ENCODE measurements around the gene KIFC1. TPM values are rescaled to one million over a fixed set of nuclear protein-coding genes. Genes with fewer than 3 reads are reported as not detected.

The KIFC1 gene
- total and polyA plus RNA-seq, 9 of the 15 experiments (the other 6 are each of a cell fraction or from before 2014, with no cell fraction given) = 1.3 to 95.2 (median 76.9) TPM

GRCh38 chr6:33419580-33420490, 28.2 kb downstream of the KIFC1 start, which contains the start of gene SYNGAP1 (continued):
- TF ChIP-seq, protein P1, sequence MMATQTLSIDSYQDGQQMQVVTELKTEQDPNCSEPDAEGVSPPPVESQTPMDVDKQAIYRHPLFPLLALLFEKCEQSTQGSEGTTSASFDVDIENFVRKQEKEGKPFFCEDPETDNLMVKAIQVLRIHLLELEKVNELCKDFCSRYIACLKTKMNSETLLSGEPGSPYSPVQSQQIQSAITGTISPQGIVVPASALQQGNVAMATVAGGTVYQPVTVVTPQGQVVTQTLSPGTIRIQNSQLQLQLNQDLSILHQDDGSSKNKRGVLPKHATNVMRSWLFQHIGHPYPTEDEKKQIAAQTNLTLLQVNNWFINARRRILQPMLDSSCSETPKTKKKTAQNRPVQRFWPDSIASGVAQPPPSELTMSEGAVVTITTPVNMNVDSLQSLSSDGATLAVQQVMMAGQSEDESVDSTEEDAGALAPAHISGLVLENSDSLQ (IDR thresholded peaks at IDR 0.05) = no peak
- TF ChIP-seq, protein P2, sequence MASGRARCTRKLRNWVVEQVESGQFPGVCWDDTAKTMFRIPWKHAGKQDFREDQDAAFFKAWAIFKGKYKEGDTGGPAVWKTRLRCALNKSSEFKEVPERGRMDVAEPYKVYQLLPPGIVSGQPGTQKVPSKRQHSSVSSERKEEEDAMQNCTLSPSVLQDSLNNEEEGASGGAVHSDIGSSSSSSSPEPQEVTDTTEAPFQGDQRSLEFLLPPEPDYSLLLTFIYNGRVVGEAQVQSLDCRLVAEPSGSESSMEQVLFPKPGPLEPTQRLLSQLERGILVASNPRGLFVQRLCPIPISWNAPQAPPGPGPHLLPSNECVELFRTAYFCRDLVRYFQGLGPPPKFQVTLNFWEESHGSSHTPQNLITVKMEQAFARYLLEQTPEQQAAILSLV (tag; IDR thresholded peaks at IDR 0.05) = no peak
- no peak for TF ChIP-seq CREB3 (tag; conservative IDR thresholded peaks at IDR 0.05; ENCODE audit: low read depth)
- TF ChIP-seq CXXC5 (CRISPR knock-in tag; IDR thresholded peaks at IDR 0.05) = peak; percentile 33; the same call in 1 of the 2 replicates
- no peak for TF ChIP-seq NR2C1 (IDR thresholded peaks at IDR 0.05)
- no peak for TF ChIP-seq NR2C1 (tag; IDR thresholded peaks at IDR 0.05)
- TF ChIP-seq POLR2AphosphoS5 (IDR thresholded peaks at IDR 0.05; ENCODE audit: control insufficient read depth, insufficient read depth, low read depth, low read length) = no peak
- TF ChIP-seq TRIM24 (IDR thresholded peaks at IDR 0.05) = no peak
- TF ChIP-seq, protein P3, sequence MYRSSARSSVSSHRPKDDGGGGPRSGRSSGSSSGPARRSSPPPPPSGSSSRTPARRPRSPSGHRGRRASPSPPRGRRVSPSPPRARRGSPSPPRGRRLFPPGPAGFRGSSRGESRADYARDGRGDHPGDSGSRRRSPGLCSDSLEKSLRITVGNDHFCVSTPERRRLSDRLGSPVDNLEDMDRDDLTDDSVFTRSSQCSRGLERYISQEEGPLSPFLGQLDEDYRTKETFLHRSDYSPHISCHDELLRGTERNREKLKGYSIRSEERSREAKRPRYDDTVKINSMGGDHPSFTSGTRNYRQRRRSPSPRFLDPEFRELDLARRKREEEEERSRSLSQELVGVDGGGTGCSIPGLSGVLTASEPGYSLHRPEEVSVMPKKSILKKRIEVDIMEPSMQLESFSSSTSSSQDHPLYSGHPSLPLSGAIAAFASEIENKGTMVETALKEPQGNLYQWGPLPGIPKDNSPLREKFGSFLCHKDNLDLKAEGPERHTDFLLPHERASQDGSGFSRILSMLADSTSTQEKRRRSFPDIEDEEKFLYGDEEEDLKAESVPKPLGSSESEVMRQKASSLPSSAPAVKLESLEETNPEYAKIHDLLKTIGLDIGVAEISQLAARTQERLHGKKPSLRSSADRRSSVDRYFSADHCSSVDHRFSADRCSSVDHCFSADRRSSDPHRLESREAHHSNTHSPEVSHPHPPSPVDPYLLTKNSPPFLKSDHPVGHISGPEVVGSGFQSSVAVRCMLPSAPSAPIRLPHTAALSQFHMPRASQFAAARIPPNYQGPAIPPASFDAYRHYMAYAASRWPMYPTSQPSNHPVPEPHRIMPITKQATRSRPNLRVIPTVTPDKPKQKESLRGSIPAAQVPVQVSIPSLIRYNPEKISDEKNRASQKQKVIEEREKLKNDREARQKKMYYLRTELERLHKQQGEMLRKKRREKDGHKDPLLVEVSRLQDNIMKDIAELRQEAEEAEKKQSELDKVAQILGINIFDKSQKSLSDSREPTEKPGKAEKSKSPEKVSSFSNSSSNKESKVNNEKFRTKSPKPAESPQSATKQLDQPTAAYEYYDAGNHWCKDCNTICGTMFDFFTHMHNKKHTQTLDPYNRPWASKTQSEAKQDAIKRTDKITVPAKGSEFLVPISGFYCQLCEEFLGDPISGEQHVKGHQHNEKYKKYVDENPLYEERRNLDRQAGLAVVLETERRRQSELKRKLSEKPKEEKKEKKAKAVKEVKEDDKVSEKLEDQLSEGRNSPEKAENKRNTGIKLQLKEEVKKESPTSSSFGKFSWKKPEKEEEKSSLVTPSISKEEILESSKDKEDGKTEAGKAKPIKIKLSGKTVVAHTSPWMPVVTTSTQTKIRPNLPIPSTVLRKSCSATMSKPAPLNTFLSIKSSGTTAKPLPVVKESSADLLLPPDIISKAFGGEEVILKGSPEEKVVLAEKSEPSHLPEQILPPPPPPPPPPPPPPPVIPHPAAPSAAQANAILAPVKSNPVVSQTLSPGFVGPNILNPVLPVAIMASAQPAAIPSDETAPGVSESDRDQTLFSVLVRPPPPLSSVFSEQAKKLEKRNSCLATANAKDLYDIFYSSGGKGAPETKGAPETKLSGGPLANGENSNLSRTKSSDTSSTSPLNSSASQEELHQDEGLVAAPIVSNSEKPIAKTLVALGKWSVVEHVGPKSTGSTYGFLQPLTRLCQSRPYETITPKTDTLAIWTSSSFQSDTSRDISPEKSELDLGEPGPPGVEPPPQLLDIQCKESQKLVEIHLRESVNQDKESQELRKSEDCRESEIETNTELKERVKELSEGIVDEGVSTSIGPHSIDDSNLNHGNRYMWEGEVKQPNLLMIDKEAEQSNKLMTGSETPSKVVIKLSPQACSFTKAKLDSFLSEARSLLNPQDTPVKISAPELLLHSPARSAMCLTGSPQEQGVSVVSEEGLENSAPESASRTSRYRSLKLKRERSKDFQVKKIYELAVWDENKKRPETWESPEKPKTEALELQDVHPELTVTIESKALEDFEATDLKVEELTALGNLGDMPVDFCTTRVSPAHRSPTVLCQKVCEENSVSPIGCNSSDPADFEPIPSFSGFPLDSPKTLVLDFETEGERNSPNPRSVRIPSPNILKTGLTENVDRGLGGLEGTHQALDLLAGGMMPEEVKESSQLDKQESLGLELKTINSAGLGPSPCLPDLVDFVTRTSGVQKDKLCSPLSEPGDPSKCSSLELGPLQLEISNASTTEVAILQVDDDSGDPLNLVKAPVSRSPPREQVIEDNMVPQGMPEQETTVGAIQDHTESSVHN (IDR thresholded peaks at IDR 0.05; ENCODE audit: borderline replicate concordance in 1 of 2, low read depth in 1 of 2) = no peak
- TF ChIP-seq PRPF4 (IDR thresholded peaks at IDR 0.05; ENCODE audit: insufficient read depth, low read depth, low read length, poor library complexity, severe bottlenecking) = no peak
- 0 out of 2 replicates have a peak, but pooled peaks have one; percentile 27 for TF ChIP-seq THAP12 (CRISPR knock-in tag; IDR thresholded peaks at IDR 0.05)
- TF ChIP-seq ERF (CRISPR knock-in tag; IDR thresholded peaks at IDR 0.05) = no peak
